H1 (cell line): Measurements from ENCODE around the gene SHROOM2. TPM values are rescaled to one million over a fixed set of nuclear protein-coding genes. Genes with fewer than 3 reads are reported as not detected.

Source experiments
- CTCF ChIA-PET: fragments of 300-600 bp; sonication (Branson Sonifier 250); formaldehyde crosslinking; loops from one replicate; lab custom pipeline; 2021; ENCODE audit not compliant: partially characterized antibody; lab: Charles Lee
- POLR2A ChIA-PET: fragments of 300-600 bp; sonication (Branson Sonifier 250); formaldehyde crosslinking; loops from one replicate; lab custom pipeline; 2021; ENCODE audit warnings: inconsistent platforms; ENCODE audit not compliant: partially characterized antibody; lab: Charles Lee
- DNase-seq, 2 experiments: peaks; one replicate each; pipeline versions ENCODE4 v3.0.0 to v3.0.0-alpha.2; 2010 to 2022; ENCODE audit warnings: low spot score in 2 of 2, low read depth in 1 of 2, mixed read lengths in 1 of 2
- FAIRE-seq: peaks from 2 replicates; lab custom pipeline; 2011; peaks lifted over from hg19 to GRCh38; lab: Jason Lieb, UNC
- H2AFZ ChIP-seq: 2 replicates; pipeline ENCODE4 v1.8.1; 2012; ENCODE audit warnings: low read length, inconsistent platforms
- H2AK5ac ChIP-seq: 2 replicates; pipeline ENCODE4 v1.6.1; 2013; ENCODE audit warnings: low read depth, low read length
- H2BK120ac ChIP-seq: replicated peaks from 2 replicates; pipeline ENCODE3; 2013; ENCODE audit warnings: low read depth, low read length, inconsistent platforms
- H2BK12ac ChIP-seq: 2 replicates; pipeline ENCODE4 v1.6.1; 2013; ENCODE audit warnings: low read depth, low read length
- H2BK15ac ChIP-seq: 2 replicates; pipeline ENCODE4 v1.6.1; 2013; ENCODE audit warnings: low read length
- H2BK20ac ChIP-seq: 2 replicates; pipeline ENCODE4 v1.6.1; 2013; ENCODE audit warnings: low read length
- H2BK5ac ChIP-seq: 2 replicates; pipeline ENCODE4 v1.6.1; 2013; ENCODE audit warnings: low read depth, low read length
- H3K14ac ChIP-seq: 2 replicates; pipeline ENCODE4 v1.6.1; 2013; ENCODE audit warnings: inconsistent platforms; ENCODE audit not compliant: insufficient read length
- H3K18ac ChIP-seq: 2 replicates; pipeline ENCODE4 v1.6.1; 2013; ENCODE audit warnings: low read length; ENCODE audit errors: extremely low read depth
- H3K23ac ChIP-seq: 2 replicates; pipeline ENCODE4 v1.6.1; 2013; ENCODE audit warnings: inconsistent platforms; ENCODE audit not compliant: insufficient read length
- H3K23me2 ChIP-seq: 2 replicates; pipeline ENCODE4 v1.6.1; 2013; ENCODE audit warnings: low read depth, low read length
- H3K27ac ChIP-seq: 2 replicates; pipeline ENCODE4 v1.6.1; 2011; ENCODE audit warnings: low read depth, low read length, inconsistent platforms
- H3K27me3 ChIP-seq, 4 experiments: replicated peaks in 1 of 4; 1 replicate in 1 of 4; 2 replicates in 3 of 4; pipeline versions ENCODE4 v1.6.1 to v1.8.1; 2011 to 2013; ENCODE audit warnings: low read length in 3 of 4, mild to moderate bottlenecking in 3 of 4, inconsistent platforms in 2 of 4, mixed read lengths in 2 of 4, moderate library complexity in 1 of 4; ENCODE audit not compliant: control insufficient read depth in 3 of 4, insufficient read depth in 3 of 4; ENCODE audit errors: extremely low read depth in 1 of 4
- H3K36me3 ChIP-seq, 4 experiments: 2 replicates each; pipeline versions ENCODE4 v1.6.1 to v1.8.1; 2011 to 2013; ENCODE audit warnings: mild to moderate bottlenecking in 4 of 4, low read length in 3 of 4, moderate library complexity in 2 of 4, control low read depth in 1 of 4, inconsistent platforms in 1 of 4; ENCODE audit not compliant: insufficient read depth in 4 of 4, control insufficient read depth in 2 of 4
- H3K4ac ChIP-seq: replicated peaks from 2 replicates; pipeline ENCODE3; 2013; ENCODE audit warnings: low read length, low read depth, mixed read lengths, inconsistent platforms; ENCODE audit not compliant: insufficient read length
- H3K4me1 ChIP-seq, 4 experiments: replicated peaks in 1 of 4; 1 replicate in 1 of 4; 2 replicates in 3 of 4; pipeline versions ENCODE4 v1.6.1 to v1.8.1; 2011 to 2013; ENCODE audit warnings: low read length in 3 of 4, inconsistent platforms in 2 of 4, mixed read lengths in 1 of 4; ENCODE audit not compliant: insufficient read depth in 4 of 4, control insufficient read depth in 3 of 4
- H3K4me2 ChIP-seq, 2 experiments: 2 replicates each; pipeline versions ENCODE4 v1.6.1 to v1.8.1; 2011 to 2013; ENCODE audit warnings: low read depth in 2 of 2, low read length in 2 of 2, control low read depth in 1 of 2, inconsistent platforms in 1 of 2, mild to moderate bottlenecking in 1 of 2; ENCODE audit not compliant: insufficient read depth in 1 of 2
- H3K4me3 ChIP-seq, 4 experiments: fragments of 200-600, 300-600 bp in 1 of 4; sonication (generic), shearing (Covaris generic), sonication (Bioruptor Twin) in 1 of 4; 2 replicates each; pipeline versions ENCODE4 v1.5.1 to v1.8.1; 2011 to 2016; ENCODE audit warnings: low read length in 4 of 4, low read depth in 3 of 4, control low read depth in 2 of 4, inconsistent platforms in 2 of 4, mild to moderate bottlenecking in 2 of 4, mixed read lengths in 1 of 4, moderate library complexity in 1 of 4; ENCODE audit not compliant: insufficient read depth in 2 of 4; ENCODE audit errors: extremely low read depth in 1 of 4
- H3K56ac ChIP-seq: replicated peaks from 2 replicates; pipeline ENCODE3; 2013; ENCODE audit warnings: low read depth, mild to moderate bottlenecking, mixed read lengths, low read length, inconsistent platforms; ENCODE audit not compliant: insufficient read length
- H3K79me1 ChIP-seq: 2 replicates; pipeline ENCODE4 v1.6.1; 2013; ENCODE audit warnings: low read depth, low read length, control low read depth
- H3K79me2 ChIP-seq, 2 experiments: 2 replicates each; pipeline versions ENCODE4 v1.6.1 to v1.8.1; 2012 to 2013; ENCODE audit warnings: low read length in 2 of 2, mild to moderate bottlenecking in 2 of 2, inconsistent platforms in 1 of 2; ENCODE audit not compliant: insufficient read depth in 2 of 2, control insufficient read depth in 1 of 2
- H3K9ac ChIP-seq, 4 experiments: replicated peaks in 1 of 4; 1 replicate in 1 of 4; 2 replicates in 3 of 4; pipeline versions ENCODE4 v1.6.1 to v1.8.1; 2011 to 2013; ENCODE audit warnings: low read depth in 3 of 4, low read length in 3 of 4, control low read depth in 2 of 4, mild to moderate bottlenecking in 2 of 4, moderate library complexity in 2 of 4, inconsistent platforms in 1 of 4; ENCODE audit errors: extremely low read depth in 1 of 4
- H3K9me3 ChIP-seq, 2 experiments: 2 replicates each; pipeline versions ENCODE4 v1.6.1 to v1.8.1; 2012 to 2013; ENCODE audit warnings: mild to moderate bottlenecking in 2 of 2, moderate library complexity in 2 of 2, control low read depth in 1 of 2, inconsistent platforms in 1 of 2, low read depth in 1 of 2, low read length in 1 of 2, mixed read lengths in 1 of 2; ENCODE audit not compliant: insufficient read depth in 2 of 2
- H4K20me1 ChIP-seq, 2 experiments: replicated peaks in 1 of 2; 2 replicates each; pipeline versions ENCODE3 to v1.8.1; 2011 to 2013; ENCODE audit warnings: inconsistent platforms in 2 of 2, low read length in 2 of 2, mild to moderate bottlenecking in 1 of 2; ENCODE audit not compliant: insufficient read depth in 2 of 2, control insufficient read depth in 1 of 2
- H4K5ac ChIP-seq: 2 replicates; pipeline ENCODE4 v1.6.1; 2013; ENCODE audit warnings: low read length, low read depth, mixed read lengths, inconsistent platforms; ENCODE audit not compliant: insufficient read length
- H4K8ac ChIP-seq: 2 replicates; pipeline ENCODE4 v1.8.0; 2013; ENCODE audit warnings: mild to moderate bottlenecking, moderate library complexity, low read length, inconsistent platforms; ENCODE audit not compliant: insufficient read depth; ENCODE audit errors: extremely low read depth
- H4K91ac ChIP-seq: replicated peaks from 2 replicates; pipeline ENCODE3; 2013; ENCODE audit warnings: low read length, mixed read lengths, inconsistent platforms; ENCODE audit not compliant: insufficient read length
- ATF2 ChIP-seq: IDR thresholded peaks from 2 replicates; pipeline ENCODE4 v1.6.1; 2012; ENCODE audit warnings: low read length, inconsistent platforms
- CTBP2 ChIP-seq: IDR thresholded peaks from 2 replicates; pipeline ENCODE4 v1.7.0; 2011; ENCODE audit warnings: borderline replicate concordance, mild to moderate bottlenecking, moderate library complexity, mixed read lengths, low read length; ENCODE audit not compliant: insufficient read depth, insufficient read length
- CTCF ChIP-seq, 3 experiments: IDR thresholded peaks; 1 replicate in 2 of 3; 2 replicates in 1 of 3; pipeline versions ENCODE4 v1.5.1 to v1.6.1; 2011; ENCODE audit warnings: low read length in 3 of 3, mild to moderate bottlenecking in 3 of 3, inconsistent platforms in 2 of 3, low read depth in 1 of 3, moderate library complexity in 1 of 3; ENCODE audit not compliant: insufficient read depth in 1 of 3; ENCODE audit errors: control extremely low read depth in 1 of 3
- SIRT6 ChIP-seq: IDR thresholded peaks from one replicate; pipeline ENCODE4 v1.7.1; 2012; ENCODE audit warnings: low read length, inconsistent platforms
- SRF ChIP-seq: IDR thresholded peaks from 2 replicates; pipeline ENCODE4 v1.6.1; 2011; ENCODE audit warnings: mild to moderate bottlenecking, low read depth, low read length, moderate library complexity
- ZNF274 ChIP-seq: IDR thresholded peaks from 2 replicates; pipeline ENCODE4 v1.7.0; 2012; ENCODE audit warnings: low read length, borderline replicate concordance; ENCODE audit errors: extremely low read depth
- WGBS, 2 experiments: shearing (Covaris generic) in 1 of 2; methylation state at CpG; one replicate each; pipeline versions ENCODE4 v1.1.6 to v1.1.7; 2013 to 2015; ENCODE audit warnings: low lambda C conversion rate in 2 of 2, mixed read lengths in 2 of 2, inconsistent platforms in 1 of 2, low coverage in 1 of 2, missing lambda C conversion rate in 1 of 2; ENCODE audit not compliant: insufficient replicate concordance in 2 of 2, insufficient coverage in 1 of 2, insufficient read length in 1 of 2; ENCODE audit errors: extremely low coverage in 1 of 2, missing lambda C conversion rate in 1 of 2; 5-methylcytosine and 5-hydroxymethylcytosine counted together
- polyA plus RNA-seq, 7 experiments: library from polyadenylated mRNA; depleted of rRNA in 3 of 7; stranded (reverse) in 5 of 7; unstranded in 2 of 7; fragments of >200 nt in 5 of 7; fragments of 200-250 nt in 2 of 7; gene quantifications; 1 replicate in 5 of 7; 2 replicates in 1 of 7; 4 replicates in 1 of 7; pipeline versions ENCODE4 v1.2.1 to v1.2.3, GENCODE V29; 2011 to 2013; ENCODE audit warnings: missing spikeins in 2 of 7, mixed read lengths in 2 of 7
- total RNA-seq: library from RNA; stranded (reverse); fragmentation: NEBNext Ultra II Directional; extraction: Animal tissue kit (Norgen Biotek cat#: 25700); gene quantifications from 2 replicates; pipeline ENCODE4 v1.2.1, GENCODE V29; 2021

Gene SHROOM2
- total and polyA plus RNA-seq, 2 of the 8 experiments (the other 6 are each of a cell fraction or from before 2014, with no cell fraction given), result 3.4 to 14.2 TPM

- ChIA-PET POLR2A (no interaction called here), CTCF (interaction anchor here (0.6 kb wide), 1 partner anchor 28 kb away, joined by 4 read pairs; no protein-coding TSS in a partner anchor)
- Histone ChIP-seq H3K4me1 (peaks cover 0 to 9% (median 3%) of the 10 kb centered on the region in 4 experiments; a peak in 3 of 7 replicates), H3K36me3 (no peaks in the 10 kb centered on the region), H2BK5ac (no peak overlapping the region), H3K18ac (no peak overlapping the region), H2BK120ac (no peak overlapping the region), H2BK12ac (no peak overlapping the region), H2AK5ac (no peak overlapping the region), H2BK20ac (no peak overlapping the region), H3K79me2 (peaks cover 0 to 21% of the 10 kb centered on the region in 2 experiments; a peak in 1 of 4 replicates), H3K14ac (no peak overlapping the region), H3K4me2 (no peak overlapping the region), H3K27ac (no peak overlapping the region), H3K23me2 (no peaks in the 10 kb centered on the region), H4K91ac (no peak overlapping the region), H3K79me1 (no peaks in the 10 kb centered on the region), H2AFZ (no peak overlapping the region), H4K20me1 (no peaks in the 10 kb centered on the region), H3K56ac (no peak overlapping the region), H3K9ac (no peak overlapping the region), H3K4ac (no peak overlapping the region), H3K9me3 (no peaks in the 10 kb centered on the region), H3K23ac (no peak overlapping the region), H4K5ac (no peak overlapping the region), H3K4me3 (no peak overlapping the region), H2BK15ac (no peak overlapping the region), H4K8ac (no peak overlapping the region), H3K27me3 (no peaks in the 10 kb centered on the region)
- FAIRE-seq (no peak), DNase-seq (no peak)
- WGBS, 2 experiments, result 91% methylated on average over 19 of the region's 21 CpGs; no CpG with 5 or more reads in 1 of the 2 experiments
- no peak for TF ChIP-seq ZNF274
- no peak for TF ChIP-seq ATF2
- no peak for TF ChIP-seq CTBP2
- TF ChIP-seq SRF, result no peak
- TF ChIP-seq SIRT6, result no peak
- no peak for TF ChIP-seq CTCF (IDR thresholded peaks at IDR 0.05; ENCODE audit: control extremely low read depth in 1 of 3, insufficient read depth in 1 of 3, low read depth in 1 of 3, low read length in 3 of 3)
Observed at GRCh38 chrX:9857575-9858474, 71.6 kb downstream of the SHROOM2 start.
